OCI-LY7 (cell line): ENCODE data around the gene NUB1.

Experiments used
- EZH2phosphoT487 ChIP-seq: fragments of 200-600 bp; sonication (generic); IDR thresholded peaks from 2 replicates; pipeline ENCODE4 v1.6.1; 2018; ENCODE audit warnings: low read depth, borderline replicate concordance, mild to moderate bottlenecking, mixed run types, antibody characterized with exemption, low read length, moderate library complexity, mixed read lengths
- TF ChIP-seq, protein P1 (sequence below): fragments of 200-600 bp; sonication (generic); conservative IDR thresholded peaks from 2 replicates; pipeline ENCODE4 v1.5.1; 2014; ENCODE audit warnings: mild to moderate bottlenecking, antibody characterized with exemption, low read length, moderate library complexity, mixed read lengths

DNA sequence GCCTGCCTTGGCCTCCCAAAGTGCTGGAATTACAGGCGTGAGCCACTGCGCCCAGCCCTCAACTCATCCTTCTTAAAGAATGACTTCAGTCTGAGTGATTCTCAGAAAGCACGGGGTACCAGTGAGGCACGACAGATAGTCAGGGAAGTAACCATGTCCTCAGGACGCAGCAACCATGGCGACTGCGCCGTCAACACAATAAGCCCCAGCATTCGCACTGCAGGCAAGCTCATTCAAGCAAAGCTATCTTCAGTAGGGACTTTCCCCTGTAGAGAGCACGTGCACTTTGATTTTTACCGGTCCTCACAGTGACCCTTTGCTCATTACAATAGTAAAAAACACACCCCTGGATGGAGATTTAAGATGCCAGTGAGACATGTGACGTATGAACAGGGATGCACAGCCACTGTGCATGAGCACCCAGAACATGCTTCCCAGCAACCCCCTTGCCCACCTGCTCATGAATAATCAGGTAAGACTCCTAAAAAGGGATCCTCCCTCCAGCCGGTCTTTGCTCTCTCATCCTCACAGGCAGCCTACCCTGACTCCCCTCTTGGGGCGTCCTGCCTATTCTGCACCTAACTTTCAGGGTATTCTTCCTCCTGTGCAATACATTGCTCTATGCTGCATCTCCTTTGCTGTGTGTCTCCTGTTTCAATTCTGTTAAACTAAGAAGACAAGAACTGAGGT is 59.2 kb downstream of the NUB1 start:
- TF ChIP-seq, protein P1, sequence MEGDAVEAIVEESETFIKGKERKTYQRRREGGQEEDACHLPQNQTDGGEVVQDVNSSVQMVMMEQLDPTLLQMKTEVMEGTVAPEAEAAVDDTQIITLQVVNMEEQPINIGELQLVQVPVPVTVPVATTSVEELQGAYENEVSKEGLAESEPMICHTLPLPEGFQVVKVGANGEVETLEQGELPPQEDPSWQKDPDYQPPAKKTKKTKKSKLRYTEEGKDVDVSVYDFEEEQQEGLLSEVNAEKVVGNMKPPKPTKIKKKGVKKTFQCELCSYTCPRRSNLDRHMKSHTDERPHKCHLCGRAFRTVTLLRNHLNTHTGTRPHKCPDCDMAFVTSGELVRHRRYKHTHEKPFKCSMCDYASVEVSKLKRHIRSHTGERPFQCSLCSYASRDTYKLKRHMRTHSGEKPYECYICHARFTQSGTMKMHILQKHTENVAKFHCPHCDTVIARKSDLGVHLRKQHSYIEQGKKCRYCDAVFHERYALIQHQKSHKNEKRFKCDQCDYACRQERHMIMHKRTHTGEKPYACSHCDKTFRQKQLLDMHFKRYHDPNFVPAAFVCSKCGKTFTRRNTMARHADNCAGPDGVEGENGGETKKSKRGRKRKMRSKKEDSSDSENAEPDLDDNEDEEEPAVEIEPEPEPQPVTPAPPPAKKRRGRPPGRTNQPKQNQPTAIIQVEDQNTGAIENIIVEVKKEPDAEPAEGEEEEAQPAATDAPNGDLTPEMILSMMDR = 0 out of 2 replicates have a peak, but pooled peaks have one; percentile 13
- no peak for TF ChIP-seq EZH2phosphoT487
